ENCODE measurements around the gene SERPINF2. TPM values are rescaled to one million over a fixed set of nuclear protein-coding genes. Genes with fewer than 3 reads are reported as not detected.
"Not testable (repeated sequence)": the region's sequence is repeated elsewhere in the genome, so short reads cannot be mapped to it uniquely, and the experiment has no call there.

The SERPINF2 gene
- total RNA-seq, 2 experiments from 2014 or later: 0.16 to 0.31 TPM

- Mint-ChIP-seq H3K4me3 (no peak overlapping the region), H3K9me3 (ENCODE audit: insufficient read depth) (no peaks in the 10 kb centered on the region), H3K36me3 (ENCODE audit: low read depth) (peaks cover 54% of the 10 kb centered on the region), H3K4me1 (ENCODE audit: low read depth) (peaks cover 12% of the 10 kb centered on the region), H3K27me3 (ENCODE audit: low read depth) (no peaks in the 10 kb centered on the region), H3K27ac (peak overlapping the region; percentile 33)
- ChIA-PET CTCF (interaction anchor here (0.7 to 4.3 kb wide), 11 partner anchors 11 to 118 kb away, joined by 3 to 35 read pairs (median 5); no protein-coding TSS in a partner anchor), POLR2A (interaction anchor here (1.0 kb wide), 1 partner anchor 11 kb away, joined by 3 read pairs; no protein-coding TSS in a partner anchor)
- DNase-seq (no peak), ATAC-seq (no peak)
Observed at GRCh38 chr17:1783834-1784611, 41.4 kb downstream of the SERPINF2 start.

GRCh38 chr17:1785930-1786329 is 43.3 kb downstream of the SERPINF2 start:
- Mint-ChIP-seq H3K4me1 (ENCODE audit: low read depth) (peaks cover 12% of the 10 kb centered on the region), H3K27ac (peak overlapping the region; percentile 53), H3K9me3 (ENCODE audit: insufficient read depth) (no peaks in the 10 kb centered on the region), H3K36me3 (ENCODE audit: low read depth) (peaks cover 50% of the 10 kb centered on the region), H3K27me3 (ENCODE audit: low read depth) (no peaks in the 10 kb centered on the region), H3K4me3 (no peak overlapping the region)
- ChIA-PET POLR2A (no interaction called here), CTCF (no interaction called here)
- ATAC-seq (no peak), DNase-seq (no peak)

DNA sequence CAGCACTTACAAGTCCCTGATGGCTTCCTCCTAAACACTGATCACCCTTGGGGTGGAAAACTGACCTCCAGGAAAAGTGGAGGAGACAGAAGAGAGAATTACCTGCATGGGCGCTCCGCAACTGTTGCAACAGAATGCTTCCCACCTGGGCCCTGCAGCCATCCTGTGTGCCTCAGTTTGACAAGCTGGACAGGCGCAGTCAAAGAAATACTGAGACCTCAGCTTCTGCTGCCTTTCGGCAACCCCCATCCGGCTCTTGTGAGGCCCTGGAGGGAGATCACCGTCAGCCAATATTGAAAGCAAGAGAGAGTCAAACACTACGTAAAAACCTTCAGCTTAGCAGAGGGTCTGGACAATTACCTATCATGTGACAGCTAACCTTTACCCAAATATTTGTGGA is 44.0 kb downstream of the SERPINF2 start:
- H3K9me3 Mint-ChIP-seq (ENCODE audit: insufficient read depth): no peaks in the 10 kb centered on the region
- DNase-seq: no peak
- no peak overlapping the region for H3K27ac Mint-ChIP-seq
- CTCF ChIA-PET: no interaction called here
- POLR2A ChIA-PET: no interaction called here
- peaks cover 12% of the 10 kb centered on the region for H3K4me1 Mint-ChIP-seq (ENCODE audit: low read depth)
- H3K27me3 Mint-ChIP-seq (ENCODE audit: low read depth): no peaks in the 10 kb centered on the region
- ATAC-seq: no peak
- no peak overlapping the region for H3K4me3 Mint-ChIP-seq
- peaks cover 47% of the 10 kb centered on the region for H3K36me3 Mint-ChIP-seq (ENCODE audit: low read depth)

- no peak overlapping the region for H3K4me3 Mint-ChIP-seq
- CTCF ChIA-PET: no interaction called here
- DNase-seq (no peak), ATAC-seq (no peak)
- H3K9me3 Mint-ChIP-seq (ENCODE audit: insufficient read depth): no peaks in the 10 kb centered on the region
- no peaks in the 10 kb centered on the region for H3K27me3 Mint-ChIP-seq (ENCODE audit: low read depth)
- no peak overlapping the region for H3K27ac Mint-ChIP-seq
- H3K36me3 Mint-ChIP-seq (ENCODE audit: low read depth): peaks cover 40% of the 10 kb centered on the region
- POLR2A ChIA-PET: no interaction called here
- peaks cover 12% of the 10 kb centered on the region for H3K4me1 Mint-ChIP-seq (ENCODE audit: low read depth)
Observed at GRCh38 chr17:1787301-1787902, 44.7 kb downstream of the SERPINF2 start.

DNA sequence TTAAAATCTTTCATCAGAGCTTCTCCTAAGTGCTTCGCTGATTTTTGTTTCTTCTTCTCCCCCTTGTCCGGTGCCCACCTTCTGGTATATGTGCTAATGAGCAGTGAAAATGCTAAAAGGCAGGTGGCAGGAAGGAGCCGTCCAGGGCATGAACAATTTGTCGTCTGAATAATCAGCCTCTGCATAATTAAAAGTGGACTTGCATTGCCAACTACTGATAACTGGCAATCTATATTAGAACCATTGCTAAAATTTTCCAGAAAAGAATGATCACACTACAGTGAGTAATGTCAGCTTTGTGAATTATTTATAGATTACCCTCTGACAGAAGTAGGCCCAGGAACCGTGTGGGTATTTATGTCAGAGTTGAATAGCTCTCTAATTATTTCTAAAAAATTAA is 47.3 kb downstream of the SERPINF2 start:
- Mint-ChIP-seq H3K36me3 (ENCODE audit: low read depth) (peaks cover 32% of the 10 kb centered on the region), H3K4me3 (no peak overlapping the region), H3K9me3 (ENCODE audit: insufficient read depth) (no peaks in the 10 kb centered on the region), H3K27me3 (ENCODE audit: low read depth) (no peaks in the 10 kb centered on the region), H3K27ac (no peak overlapping the region), H3K4me1 (ENCODE audit: low read depth) (no peaks in the 10 kb centered on the region)
- no peak for ATAC-seq
- no peak for DNase-seq
- POLR2A ChIA-PET: no interaction called here
- CTCF ChIA-PET: no interaction called here

GRCh38 chr17:1792495-1793446 is 50.1 kb downstream of the SERPINF2 start:
- no peak for ATAC-seq
- H3K27me3 Mint-ChIP-seq (ENCODE audit: low read depth): no peaks in the 10 kb centered on the region
- H3K4me1 Mint-ChIP-seq (ENCODE audit: low read depth): peaks cover 3% of the 10 kb centered on the region
- no peaks in the 10 kb centered on the region for H3K9me3 Mint-ChIP-seq (ENCODE audit: insufficient read depth)
- no peak overlapping the region for H3K27ac Mint-ChIP-seq
- CTCF ChIA-PET: interaction anchor here (1.2 kb wide), 1 partner anchor 72 kb away, joined by 3 read pairs; no protein-coding TSS in a partner anchor
- no peak for DNase-seq
- no peak overlapping the region for H3K4me3 Mint-ChIP-seq
- H3K36me3 Mint-ChIP-seq (ENCODE audit: low read depth): peaks cover 35% of the 10 kb centered on the region
- POLR2A ChIA-PET: interaction anchor here (0.9 kb wide), 1 partner anchor 11 kb away, joined by 3 read pairs; no protein-coding TSS in a partner anchor

DNA sequence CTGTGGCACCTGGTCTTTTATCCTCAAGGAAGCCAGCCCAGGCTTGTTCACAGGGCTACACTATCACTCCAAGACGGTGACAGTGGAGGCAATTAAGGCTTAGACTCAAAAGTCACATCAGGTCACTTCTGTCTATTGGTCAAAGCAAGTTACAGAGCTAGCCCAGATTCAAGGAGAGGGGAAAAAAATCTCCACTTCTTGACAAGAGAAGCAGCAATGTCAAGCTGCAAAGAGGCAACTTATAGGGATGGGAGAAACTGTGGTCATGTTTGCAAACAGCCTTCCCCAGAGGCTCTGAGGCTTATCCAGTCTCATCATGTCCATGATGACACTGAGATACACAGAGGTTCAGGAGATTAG is 50.8 kb downstream of the SERPINF2 start:
- H3K36me3 Mint-ChIP-seq (ENCODE audit: low read depth): peaks cover 37% of the 10 kb centered on the region
- no peaks in the 10 kb centered on the region for H3K9me3 Mint-ChIP-seq (ENCODE audit: insufficient read depth)
- ATAC-seq (no peak), DNase-seq (no peak)
- peaks cover 3% of the 10 kb centered on the region for H3K4me1 Mint-ChIP-seq (ENCODE audit: low read depth)
- ChIA-PET CTCF (interaction anchor here (1.2 kb wide), 1 partner anchor 72 kb away, joined by 3 read pairs; no protein-coding TSS in a partner anchor), POLR2A (interaction anchor here (0.9 kb wide), 1 partner anchor 10 kb away, joined by 3 read pairs; no protein-coding TSS in a partner anchor)
- no peaks in the 10 kb centered on the region for H3K27me3 Mint-ChIP-seq (ENCODE audit: low read depth)
- no peak overlapping the region for H3K4me3 Mint-ChIP-seq
- H3K27ac Mint-ChIP-seq: no peak overlapping the region

DNA sequence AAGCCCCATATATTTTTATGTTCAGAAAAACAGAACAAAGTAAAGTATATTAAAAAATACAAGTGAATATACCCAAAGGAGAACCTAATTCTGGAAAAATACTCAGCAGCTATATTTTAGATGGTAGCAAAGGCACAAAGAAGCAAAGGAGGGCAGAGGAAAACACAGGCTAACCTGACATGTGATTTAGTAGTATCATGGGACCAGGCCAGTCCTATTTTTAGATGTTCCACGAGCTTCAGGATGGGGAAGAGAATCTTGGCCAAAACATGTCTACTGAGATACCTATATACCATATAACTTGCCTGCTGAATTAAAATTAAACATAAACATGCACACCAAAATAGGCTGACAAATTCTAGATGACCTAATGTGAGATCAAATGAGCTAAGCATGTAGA is 54.1 kb downstream of the SERPINF2 start:
- no peak overlapping the region for H3K27ac Mint-ChIP-seq
- peaks cover 3% of the 10 kb centered on the region for H3K4me1 Mint-ChIP-seq (ENCODE audit: low read depth)
- H3K36me3 Mint-ChIP-seq (ENCODE audit: low read depth): peaks cover 40% of the 10 kb centered on the region
- POLR2A ChIA-PET: no interaction called here
- ATAC-seq (no peak), DNase-seq (no peak)
- no peaks in the 10 kb centered on the region for H3K27me3 Mint-ChIP-seq (ENCODE audit: low read depth)
- H3K4me3 Mint-ChIP-seq: no peak overlapping the region
- CTCF ChIA-PET: interaction anchor here (1.2 to 4.0 kb wide), 3 partner anchors 69 to 85 kb away, joined by 3 to 20 read pairs (median 4); no protein-coding TSS in a partner anchor
- H3K9me3 Mint-ChIP-seq (ENCODE audit: insufficient read depth): no peaks in the 10 kb centered on the region

- Mint-ChIP-seq H3K36me3 (ENCODE audit: low read depth) (peaks cover 42% of the 10 kb centered on the region), H3K27ac (no peak overlapping the region), H3K4me3 (no peak overlapping the region), H3K27me3 (ENCODE audit: low read depth) (no peaks in the 10 kb centered on the region), H3K9me3 (ENCODE audit: insufficient read depth) (no peaks in the 10 kb centered on the region), H3K4me1 (ENCODE audit: low read depth) (peaks cover 3% of the 10 kb centered on the region)
- ATAC-seq (no peak), DNase-seq (no peak)
- ChIA-PET POLR2A (no interaction called here), CTCF (interaction anchor here (1.2 to 4.0 kb wide), 3 partner anchors 68 to 85 kb away, joined by 3 to 20 read pairs (median 4); no protein-coding TSS in a partner anchor)
Observed at GRCh38 chr17:1797323-1797722, 54.7 kb downstream of the SERPINF2 start.

GRCh38 chr17:1797846-1798245 is 55.2 kb downstream of the SERPINF2 start:
- H3K4me3 Mint-ChIP-seq; H3K9me3 Mint-ChIP-seq (ENCODE audit: insufficient read depth); H3K27ac Mint-ChIP-seq; ATAC-seq; H3K27me3 Mint-ChIP-seq (ENCODE audit: low read depth); POLR2A ChIA-PET; DNase-seq; H3K4me1 Mint-ChIP-seq (ENCODE audit: low read depth): not testable (repeated sequence)
- H3K36me3 Mint-ChIP-seq (ENCODE audit: low read depth): peaks cover 40% of the 10 kb centered on the region
- CTCF ChIA-PET: interaction anchor here (1.4 to 4.0 kb wide), 2 partner anchors 67 to 77 kb away, joined by 4 to 20 read pairs; no protein-coding TSS in a partner anchor

DNA sequence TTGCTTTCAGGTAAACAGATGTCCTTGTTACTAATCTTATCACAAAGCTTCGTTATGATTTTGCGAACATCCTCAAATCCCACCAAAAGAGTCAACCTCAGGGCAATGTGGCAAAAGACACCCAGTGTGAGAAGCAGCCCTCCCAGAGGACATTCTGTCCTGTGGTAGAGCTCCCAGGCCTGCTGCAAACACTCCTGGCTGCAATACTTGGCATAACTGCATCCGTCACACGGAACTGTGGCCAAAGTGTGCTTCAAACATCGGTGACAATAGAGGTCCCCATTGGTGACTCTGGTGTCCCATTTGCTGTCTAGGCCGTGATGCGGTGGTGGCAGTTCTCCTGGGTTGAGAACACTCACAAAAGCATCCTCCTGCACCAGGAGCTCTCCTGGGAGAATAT is 57.6 kb downstream of the SERPINF2 start:
- CTCF ChIA-PET: interaction anchor here (2.0 kb wide), 1 partner anchor 79 kb away, joined by 4 read pairs; no protein-coding TSS in a partner anchor
- Mint-ChIP-seq H3K36me3 (ENCODE audit: low read depth) (peaks cover 42% of the 10 kb centered on the region), H3K27ac (no peak overlapping the region), H3K4me1 (ENCODE audit: low read depth) (peaks cover 3% of the 10 kb centered on the region), H3K27me3 (ENCODE audit: low read depth) (no peaks in the 10 kb centered on the region), H3K9me3 (ENCODE audit: insufficient read depth) (no peaks in the 10 kb centered on the region), H3K4me3 (no peak overlapping the region)
- ATAC-seq (no peak), DNase-seq (no peak)
- POLR2A ChIA-PET: no interaction called here
